WTC11 (cell line): ENCODE measurements around the gene GABPB2. TPM values are rescaled to one million over a fixed set of nuclear protein-coding genes. Genes with fewer than 3 reads are reported as not detected.

Experiments used
- ATAC-seq: fragments of 200-7000 bp; cut with Tn5 transposase; 2 replicates; pipeline ENCODE4 v1.10.0; 2021; ENCODE audit warnings: mild to moderate bottlenecking, moderate library complexity
- CTCF ChIA-PET: fragments of 300-600 bp; sonication (Branson Sonifier 250); formaldehyde crosslinking; loops from one replicate; lab custom pipeline; 2021; ENCODE audit warnings: antibody characterized with exemption; lab: Charles Lee
- POLR2A ChIA-PET: fragments of 350-600 bp; sonication (Branson Sonifier 250); formaldehyde crosslinking; loops from one replicate; lab custom pipeline; 2021; ENCODE audit warnings: antibody characterized with exemption; lab: Charles Lee
- DNase-seq: peaks from one replicate; pipeline ENCODE4 v3.0.0; 2021; ENCODE audit warnings: low spot score
- H3K27ac Mint-ChIP-seq: 2 replicates; pipeline ENCODE4 v1.8.0; 2021; ENCODE audit warnings: mixed read lengths
- H3K27me3 Mint-ChIP-seq: 2 replicates; pipeline ENCODE4 v1.8.0; 2021; ENCODE audit warnings: low read depth, mild to moderate bottlenecking, moderate library complexity, mixed read lengths
- H3K36me3 Mint-ChIP-seq: 2 replicates; pipeline ENCODE4 v1.8.0; 2021; ENCODE audit warnings: mixed read lengths
- H3K4me1 Mint-ChIP-seq: 2 replicates; pipeline ENCODE4 v1.8.0; 2022; ENCODE audit warnings: mixed read lengths
- H3K4me3 Mint-ChIP-seq: 2 replicates; pipeline ENCODE4 v1.8.0; 2021; ENCODE audit warnings: mild to moderate bottlenecking, moderate library complexity, mixed read lengths
- H3K9me3 Mint-ChIP-seq: 2 replicates; pipeline ENCODE4 v1.8.0; 2021; ENCODE audit warnings: mixed read lengths
- CREM ChIP-seq: sonication (generic); formaldehyde crosslinking; IDR thresholded peaks from 2 replicates; pipeline ENCODE4 v1.8.1; 2022; ENCODE audit warnings: mild to moderate bottlenecking, missing genetic modification reagents, moderate library complexity
- ELF4 ChIP-seq: sonication (generic); formaldehyde crosslinking; IDR thresholded peaks from 2 replicates; pipeline ENCODE4 v1.8.1; 2022; ENCODE audit warnings: low read depth, mild to moderate bottlenecking, moderate library complexity, missing genetic modification reagents
- ETV6 ChIP-seq: sonication (generic); formaldehyde crosslinking; IDR thresholded peaks from 2 replicates; pipeline ENCODE4 v1.8.1; 2022; ENCODE audit warnings: mild to moderate bottlenecking, missing genetic modification reagents
- JAZF1 ChIP-seq: fragments of 250-450 bp; sonication (Bioruptor Pico); IDR thresholded peaks from 2 replicates; pipeline ENCODE4 v1.9.0; 2021; ENCODE audit warnings: moderate library complexity, mild to moderate bottlenecking, inconsistent platforms
- KAT7 ChIP-seq: sonication (generic); formaldehyde crosslinking; IDR thresholded peaks from 2 replicates; pipeline ENCODE4 v1.8.1; 2023; ENCODE audit warnings: missing genetic modification reagents, mild to moderate bottlenecking, borderline replicate concordance
- MYBL2 ChIP-seq: sonication (generic); formaldehyde crosslinking; IDR thresholded peaks from 2 replicates; pipeline ENCODE4 v1.8.1; 2023; ENCODE audit warnings: mild to moderate bottlenecking, moderate library complexity, missing genetic modification reagents
- NFE2L1 ChIP-seq: sonication (generic); formaldehyde crosslinking; IDR thresholded peaks from 2 replicates; pipeline ENCODE4 v1.8.1; 2023; ENCODE audit warnings: missing genetic modification reagents
- NR2C2 ChIP-seq: sonication (generic); formaldehyde crosslinking; IDR thresholded peaks from 2 replicates; pipeline ENCODE4 v1.8.0; 2022; ENCODE audit warnings: mild to moderate bottlenecking, missing genetic modification reagents
- SP1 ChIP-seq: sonication (generic); formaldehyde crosslinking; conservative IDR thresholded peaks from 2 replicates; pipeline ENCODE4 v1.8.1; 2022; ENCODE audit warnings: missing genetic modification reagents
- TCF7 ChIP-seq: sonication (generic); formaldehyde crosslinking; IDR thresholded peaks from 2 replicates; pipeline ENCODE4 v1.8.0; 2022; ENCODE audit warnings: mild to moderate bottlenecking, low read depth, missing genetic modification reagents, moderate library complexity
- TEAD1 ChIP-seq: sonication (generic); formaldehyde crosslinking; IDR thresholded peaks from 2 replicates; pipeline ENCODE4 v1.8.0; 2022; ENCODE audit warnings: mild to moderate bottlenecking, missing genetic modification reagents
- ZNF232 ChIP-seq: sonication (generic); formaldehyde crosslinking; IDR thresholded peaks from 2 replicates; pipeline ENCODE4 v1.8.0; 2022; ENCODE audit warnings: mild to moderate bottlenecking, missing genetic modification reagents
- total RNA-seq: library from RNA; stranded (reverse); gene quantifications from 3 replicates; pipeline ENCODE4 v1.2.3, GENCODE V29; 2021
- TF ChIP-seq, protein P1 (sequence below): fragments of 250-450 bp; sonication (Bioruptor Pico); IDR thresholded peaks from 2 replicates; pipeline ENCODE4 v1.9.0; 2021; ENCODE audit warnings: mild to moderate bottlenecking
- TF ChIP-seq, protein P2 (sequence below): sonication (generic); formaldehyde crosslinking; IDR thresholded peaks from 2 replicates; pipeline ENCODE4 v1.8.1; 2023; ENCODE audit warnings: mild to moderate bottlenecking, moderate library complexity, missing genetic modification reagents
- TF ChIP-seq, protein P3 (sequence below): sonication (generic); formaldehyde crosslinking; IDR thresholded peaks from 2 replicates; pipeline ENCODE4 v1.8.1; 2022; ENCODE audit warnings: mild to moderate bottlenecking, moderate library complexity, missing genetic modification reagents
- TF ChIP-seq, protein P4 (sequence below): sonication (generic); formaldehyde crosslinking; IDR thresholded peaks from 2 replicates; pipeline ENCODE4 v1.8.0; 2022; ENCODE audit warnings: missing genetic modification reagents
- TF ChIP-seq, protein P5 (sequence below): sonication (generic); formaldehyde crosslinking; IDR thresholded peaks from 2 replicates; pipeline ENCODE4 v1.8.0; 2022; ENCODE audit warnings: mild to moderate bottlenecking, missing genetic modification reagents
- TF ChIP-seq, protein P6 (sequence below): sonication (generic); formaldehyde crosslinking; IDR thresholded peaks from 2 replicates; pipeline ENCODE4 v1.8.0; 2023; ENCODE audit warnings: missing genetic modification reagents, mild to moderate bottlenecking, borderline replicate concordance

Gene GABPB2
- total RNA-seq, 1 experiment from 2014 or later, result 1.7 TPM

DNA sequence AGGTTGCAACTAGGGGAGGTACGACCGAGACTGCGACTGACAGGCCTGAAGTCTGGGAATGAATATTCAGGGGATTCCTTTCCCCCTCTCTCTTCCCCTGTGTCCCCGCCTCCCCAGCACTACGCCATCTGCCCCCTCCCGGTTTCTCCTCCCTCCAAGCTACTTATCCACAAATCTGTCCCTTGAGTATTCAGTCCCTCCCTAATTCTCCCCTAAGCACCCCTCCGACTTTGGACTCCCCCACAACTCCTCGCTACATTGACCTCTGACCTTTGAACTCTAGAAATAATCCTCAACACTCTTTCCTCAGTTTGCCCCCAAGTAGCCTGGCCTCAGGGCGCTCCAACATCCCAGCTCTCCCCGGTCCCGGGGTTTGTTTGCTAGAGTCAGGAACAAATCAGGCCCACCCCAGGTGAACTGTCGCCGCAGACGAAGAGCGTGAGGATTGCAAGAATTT lies 94.7 kb downstream of the GABPB2 start:
- ATAC-seq (peak; percentile 76), DNase-seq (peak; percentile 77)
- peak overlapping the region; percentile 99 for H3K4me3 Mint-ChIP-seq
- H3K27me3 Mint-ChIP-seq, result no peaks in the 10 kb centered on the region; the same call in 1 of the 2 replicates
- peak overlapping the region; percentile 99 for H3K27ac Mint-ChIP-seq
- POLR2A ChIA-PET, result interaction anchor here (0.6 to 1.3 kb wide), 6 partner anchors 20 to 105 kb away, joined by 3 to 4 read pairs (median 3); partner anchors contain the start of gene MLLT11
- TF ChIP-seq, protein P1, sequence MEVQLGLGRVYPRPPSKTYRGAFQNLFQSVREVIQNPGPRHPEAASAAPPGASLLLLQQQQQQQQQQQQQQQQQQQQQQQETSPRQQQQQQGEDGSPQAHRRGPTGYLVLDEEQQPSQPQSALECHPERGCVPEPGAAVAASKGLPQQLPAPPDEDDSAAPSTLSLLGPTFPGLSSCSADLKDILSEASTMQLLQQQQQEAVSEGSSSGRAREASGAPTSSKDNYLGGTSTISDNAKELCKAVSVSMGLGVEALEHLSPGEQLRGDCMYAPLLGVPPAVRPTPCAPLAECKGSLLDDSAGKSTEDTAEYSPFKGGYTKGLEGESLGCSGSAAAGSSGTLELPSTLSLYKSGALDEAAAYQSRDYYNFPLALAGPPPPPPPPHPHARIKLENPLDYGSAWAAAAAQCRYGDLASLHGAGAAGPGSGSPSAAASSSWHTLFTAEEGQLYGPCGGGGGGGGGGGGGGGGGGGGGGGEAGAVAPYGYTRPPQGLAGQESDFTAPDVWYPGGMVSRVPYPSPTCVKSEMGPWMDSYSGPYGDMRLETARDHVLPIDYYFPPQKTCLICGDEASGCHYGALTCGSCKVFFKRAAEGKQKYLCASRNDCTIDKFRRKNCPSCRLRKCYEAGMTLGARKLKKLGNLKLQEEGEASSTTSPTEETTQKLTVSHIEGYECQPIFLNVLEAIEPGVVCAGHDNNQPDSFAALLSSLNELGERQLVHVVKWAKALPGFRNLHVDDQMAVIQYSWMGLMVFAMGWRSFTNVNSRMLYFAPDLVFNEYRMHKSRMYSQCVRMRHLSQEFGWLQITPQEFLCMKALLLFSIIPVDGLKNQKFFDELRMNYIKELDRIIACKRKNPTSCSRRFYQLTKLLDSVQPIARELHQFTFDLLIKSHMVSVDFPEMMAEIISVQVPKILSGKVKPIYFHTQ (CRISPR knock-in tag), result no peak
- no peak for TF ChIP-seq JAZF1 (CRISPR knock-in tag)
- TF ChIP-seq NR2C2, result peak; percentile 85
- TF ChIP-seq NFE2L1 (CRISPR knock-in tag), result no peak
- TF ChIP-seq, protein P2, sequence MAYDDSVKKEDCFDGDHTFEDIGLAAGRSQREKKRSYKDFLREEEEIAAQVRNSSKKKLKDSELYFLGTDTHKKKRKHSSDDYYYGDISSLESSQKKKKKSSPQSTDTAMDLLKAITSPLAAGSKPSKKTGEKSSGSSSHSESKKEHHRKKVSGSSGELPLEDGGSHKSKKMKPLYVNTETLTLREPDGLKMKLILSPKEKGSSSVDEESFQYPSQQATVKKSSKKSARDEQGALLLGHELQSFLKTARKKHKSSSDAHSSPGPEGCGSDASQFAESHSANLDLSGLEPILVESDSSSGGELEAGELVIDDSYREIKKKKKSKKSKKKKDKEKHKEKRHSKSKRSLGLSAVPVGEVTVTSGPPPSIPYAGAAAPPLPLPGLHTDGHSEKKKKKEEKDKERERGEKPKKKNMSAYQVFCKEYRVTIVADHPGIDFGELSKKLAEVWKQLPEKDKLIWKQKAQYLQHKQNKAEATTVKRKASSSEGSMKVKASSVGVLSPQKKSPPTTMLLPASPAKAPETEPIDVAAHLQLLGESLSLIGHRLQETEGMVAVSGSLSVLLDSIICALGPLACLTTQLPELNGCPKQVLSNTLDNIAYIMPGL (CRISPR knock-in tag), result peak; percentile 59; the same call in 1 of the 2 replicates
- no peak for TF ChIP-seq ELF4 (CRISPR knock-in tag)
- TF ChIP-seq, all 79 proteins: peak for 2
- Mint-ChIP-seq H3K9me3 (no peaks in the 10 kb centered on the region), H3K4me1 (peaks cover 15% of the 10 kb centered on the region), H3K36me3 (peaks cover 31% of the 10 kb centered on the region)
- CTCF ChIA-PET, result interaction anchor here (0.5 to 4.1 kb wide), 13 partner anchors 8 to 627 kb away, joined by 3 to 39 read pairs (median 5); partner anchors contain the start of genes C1orf56, CDC42SE1, GABPB2 and MLLT11

DNA sequence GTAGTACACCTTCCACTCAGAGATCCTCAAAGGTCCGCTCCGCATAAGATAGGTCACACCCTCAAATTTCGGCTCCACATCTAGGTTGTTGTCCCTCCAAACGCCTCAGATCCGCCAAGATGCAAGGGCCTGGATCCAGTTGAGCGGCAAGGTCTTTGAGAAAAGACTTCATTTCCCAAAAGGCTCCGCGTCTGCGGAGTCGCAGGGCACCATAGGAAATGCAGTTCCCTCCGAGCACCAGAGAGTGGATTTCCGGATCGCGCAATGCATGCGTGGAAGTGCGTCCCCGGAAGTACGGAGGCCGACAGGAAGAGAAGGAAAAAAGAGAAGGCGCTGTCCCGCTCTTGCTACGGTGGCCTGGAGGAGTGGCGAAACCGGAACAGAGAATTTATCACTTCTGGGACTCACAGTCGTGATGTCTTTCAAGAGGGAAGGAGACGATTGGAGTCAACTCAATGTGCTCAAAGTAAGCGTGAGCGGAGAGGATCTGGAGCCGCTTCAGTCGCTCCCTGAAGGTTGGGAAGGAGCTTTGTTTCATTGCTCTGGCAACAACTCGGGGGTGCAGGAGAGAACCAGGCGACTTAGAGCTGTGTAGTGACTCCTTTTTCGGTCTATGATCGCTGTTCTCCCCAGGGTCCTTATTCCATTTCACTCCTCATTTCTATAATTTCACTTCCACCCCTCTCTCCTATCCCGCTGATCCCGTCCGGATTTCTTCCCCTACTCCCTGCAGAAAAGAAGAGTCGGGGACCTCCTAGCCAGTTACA lies 95.4 kb downstream of the GABPB2 start, which contains the start of the genes LYSMD1 and SCNM1:
TSS of gene LYSMD1 (minus strand) at position 165 of the 767 bp plus-strand sequence. CDS start 644 bp downstream, outside the sequence.
TSS of gene SCNM1 (plus strand) at position 407 of the 767 bp plus-strand sequence. CDS start at position 416, 9 bp downstream.
- H3K9me3 Mint-ChIP-seq, result no peaks in the 10 kb centered on the region
- peak; percentile 90 for ATAC-seq
- peak; percentile 92 for DNase-seq
- peak within 1 kb of the TSS; percentile 99 for H3K27ac Mint-ChIP-seq
- peaks cover 28% of the 10 kb centered on the region for H3K36me3 Mint-ChIP-seq
- H3K4me3 Mint-ChIP-seq, result peak within 1 kb of the TSS; percentile 99
- H3K27me3 Mint-ChIP-seq, result no peaks in the 10 kb centered on the region; the same call in 1 of the 2 replicates
- CTCF ChIA-PET, result interaction anchor here (0.8 to 4.1 kb wide), 11 partner anchors 9 to 628 kb away, joined by 3 to 39 read pairs (median 5); partner anchors contain the start of genes C1orf56, CDC42SE1, GABPB2 and MLLT11
- POLR2A ChIA-PET, result interaction anchor here (0.5 to 1.3 kb wide), 7 partner anchors 21 to 106 kb away, joined by 3 to 5 read pairs (median 3); partner anchors contain the start of genes MLLT11 and VPS72
- H3K4me1 Mint-ChIP-seq, result peaks cover 15% of the 10 kb centered on the region
- peak; percentile 88; the same call in 1 of the 2 replicates for TF ChIP-seq ZNF232 (CRISPR knock-in tag)
- 0 out of 2 replicates have a peak, but pooled peaks have one; percentile 63 for TF ChIP-seq MYBL2 (CRISPR knock-in tag)
- 0 out of 2 replicates have a peak, but pooled peaks have one; percentile 22 for TF ChIP-seq KAT7 (CRISPR knock-in tag)
- TF ChIP-seq, protein P3, sequence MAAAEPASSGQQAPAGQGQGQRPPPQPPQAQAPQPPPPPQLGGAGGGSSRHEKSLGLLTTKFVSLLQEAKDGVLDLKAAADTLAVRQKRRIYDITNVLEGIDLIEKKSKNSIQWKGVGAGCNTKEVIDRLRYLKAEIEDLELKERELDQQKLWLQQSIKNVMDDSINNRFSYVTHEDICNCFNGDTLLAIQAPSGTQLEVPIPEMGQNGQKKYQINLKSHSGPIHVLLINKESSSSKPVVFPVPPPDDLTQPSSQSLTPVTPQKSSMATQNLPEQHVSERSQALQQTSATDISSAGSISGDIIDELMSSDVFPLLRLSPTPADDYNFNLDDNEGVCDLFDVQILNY (CRISPR knock-in tag), result peak; percentile 65
- TF ChIP-seq, protein P4, sequence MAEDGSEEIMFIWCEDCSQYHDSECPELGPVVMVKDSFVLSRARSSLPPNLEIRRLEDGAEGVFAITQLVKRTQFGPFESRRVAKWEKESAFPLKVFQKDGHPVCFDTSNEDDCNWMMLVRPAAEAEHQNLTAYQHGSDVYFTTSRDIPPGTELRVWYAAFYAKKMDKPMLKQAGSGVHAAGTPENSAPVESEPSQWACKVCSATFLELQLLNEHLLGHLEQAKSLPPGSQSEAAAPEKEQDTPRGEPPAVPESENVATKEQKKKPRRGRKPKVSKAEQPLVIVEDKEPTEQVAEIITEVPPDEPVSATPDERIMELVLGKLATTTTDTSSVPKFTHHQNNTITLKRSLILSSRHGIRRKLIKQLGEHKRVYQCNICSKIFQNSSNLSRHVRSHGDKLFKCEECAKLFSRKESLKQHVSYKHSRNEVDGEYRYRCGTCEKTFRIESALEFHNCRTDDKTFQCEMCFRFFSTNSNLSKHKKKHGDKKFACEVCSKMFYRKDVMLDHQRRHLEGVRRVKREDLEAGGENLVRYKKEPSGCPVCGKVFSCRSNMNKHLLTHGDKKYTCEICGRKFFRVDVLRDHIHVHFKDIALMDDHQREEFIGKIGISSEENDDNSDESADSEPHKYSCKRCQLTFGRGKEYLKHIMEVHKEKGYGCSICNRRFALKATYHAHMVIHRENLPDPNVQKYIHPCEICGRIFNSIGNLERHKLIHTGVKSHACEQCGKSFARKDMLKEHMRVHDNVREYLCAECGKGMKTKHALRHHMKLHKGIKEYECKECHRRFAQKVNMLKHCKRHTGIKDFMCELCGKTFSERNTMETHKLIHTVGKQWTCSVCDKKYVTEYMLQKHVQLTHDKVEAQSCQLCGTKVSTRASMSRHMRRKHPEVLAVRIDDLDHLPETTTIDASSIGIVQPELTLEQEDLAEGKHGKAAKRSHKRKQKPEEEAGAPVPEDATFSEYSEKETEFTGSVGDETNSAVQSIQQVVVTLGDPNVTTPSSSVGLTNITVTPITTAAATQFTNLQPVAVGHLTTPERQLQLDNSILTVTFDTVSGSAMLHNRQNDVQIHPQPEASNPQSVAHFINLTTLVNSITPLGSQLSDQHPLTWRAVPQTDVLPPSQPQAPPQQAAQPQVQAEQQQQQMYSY, result 0 out of 2 replicates have a peak, but pooled peaks have one; percentile 6
- TF ChIP-seq, protein P5, sequence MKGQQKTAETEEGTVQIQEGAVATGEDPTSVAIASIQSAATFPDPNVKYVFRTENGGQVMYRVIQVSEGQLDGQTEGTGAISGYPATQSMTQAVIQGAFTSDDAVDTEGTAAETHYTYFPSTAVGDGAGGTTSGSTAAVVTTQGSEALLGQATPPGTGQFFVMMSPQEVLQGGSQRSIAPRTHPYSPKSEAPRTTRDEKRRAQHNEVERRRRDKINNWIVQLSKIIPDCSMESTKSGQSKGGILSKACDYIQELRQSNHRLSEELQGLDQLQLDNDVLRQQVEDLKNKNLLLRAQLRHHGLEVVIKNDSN (CRISPR knock-in tag), result peak; percentile 42; the same call in 1 of the 2 replicates
- TF ChIP-seq ETV6 (CRISPR knock-in tag), result peak; percentile 60; the same call in 1 of the 2 replicates
- TF ChIP-seq TCF7 (CRISPR knock-in tag), result no peak
- peak; percentile 85 for TF ChIP-seq CREM
- TF ChIP-seq SP1 (CRISPR knock-in tag), result peak; percentile 84
- TF ChIP-seq, protein P6, sequence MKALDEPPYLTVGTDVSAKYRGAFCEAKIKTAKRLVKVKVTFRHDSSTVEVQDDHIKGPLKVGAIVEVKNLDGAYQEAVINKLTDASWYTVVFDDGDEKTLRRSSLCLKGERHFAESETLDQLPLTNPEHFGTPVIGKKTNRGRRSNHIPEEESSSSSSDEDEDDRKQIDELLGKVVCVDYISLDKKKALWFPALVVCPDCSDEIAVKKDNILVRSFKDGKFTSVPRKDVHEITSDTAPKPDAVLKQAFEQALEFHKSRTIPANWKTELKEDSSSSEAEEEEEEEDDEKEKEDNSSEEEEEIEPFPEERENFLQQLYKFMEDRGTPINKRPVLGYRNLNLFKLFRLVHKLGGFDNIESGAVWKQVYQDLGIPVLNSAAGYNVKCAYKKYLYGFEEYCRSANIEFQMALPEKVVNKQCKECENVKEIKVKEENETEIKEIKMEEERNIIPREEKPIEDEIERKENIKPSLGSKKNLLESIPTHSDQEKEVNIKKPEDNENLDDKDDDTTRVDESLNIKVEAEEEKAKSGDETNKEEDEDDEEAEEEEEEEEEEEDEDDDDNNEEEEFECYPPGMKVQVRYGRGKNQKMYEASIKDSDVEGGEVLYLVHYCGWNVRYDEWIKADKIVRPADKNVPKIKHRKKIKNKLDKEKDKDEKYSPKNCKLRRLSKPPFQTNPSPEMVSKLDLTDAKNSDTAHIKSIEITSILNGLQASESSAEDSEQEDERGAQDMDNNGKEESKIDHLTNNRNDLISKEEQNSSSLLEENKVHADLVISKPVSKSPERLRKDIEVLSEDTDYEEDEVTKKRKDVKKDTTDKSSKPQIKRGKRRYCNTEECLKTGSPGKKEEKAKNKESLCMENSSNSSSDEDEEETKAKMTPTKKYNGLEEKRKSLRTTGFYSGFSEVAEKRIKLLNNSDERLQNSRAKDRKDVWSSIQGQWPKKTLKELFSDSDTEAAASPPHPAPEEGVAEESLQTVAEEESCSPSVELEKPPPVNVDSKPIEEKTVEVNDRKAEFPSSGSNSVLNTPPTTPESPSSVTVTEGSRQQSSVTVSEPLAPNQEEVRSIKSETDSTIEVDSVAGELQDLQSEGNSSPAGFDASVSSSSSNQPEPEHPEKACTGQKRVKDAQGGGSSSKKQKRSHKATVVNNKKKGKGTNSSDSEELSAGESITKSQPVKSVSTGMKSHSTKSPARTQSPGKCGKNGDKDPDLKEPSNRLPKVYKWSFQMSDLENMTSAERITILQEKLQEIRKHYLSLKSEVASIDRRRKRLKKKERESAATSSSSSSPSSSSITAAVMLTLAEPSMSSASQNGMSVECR, result peak; percentile 68; the same call in 1 of the 2 replicates
- TF ChIP-seq TEAD1 (CRISPR knock-in tag), result peak; percentile 79
